AG10803 (cell line): ENCODE data around the gene HOXC11.

Source experiments
- DNase-seq: peaks from one replicate; pipeline ENCODE4 v3.0.0; 2010; ENCODE audit warnings: low read depth
- H3K4me3 ChIP-seq: 2 replicates; pipeline ENCODE4 v1.5.1; 2011; ENCODE audit warnings: mild to moderate bottlenecking, low read length, control low read depth
- TF ChIP-seq, protein P1 (sequence below): conservative IDR thresholded peaks from 2 replicates; pipeline ENCODE4 v1.5.1; 2011; ENCODE audit warnings: mild to moderate bottlenecking, low read length, control low read depth, inconsistent platforms

The HOXC11 gene

DNA sequence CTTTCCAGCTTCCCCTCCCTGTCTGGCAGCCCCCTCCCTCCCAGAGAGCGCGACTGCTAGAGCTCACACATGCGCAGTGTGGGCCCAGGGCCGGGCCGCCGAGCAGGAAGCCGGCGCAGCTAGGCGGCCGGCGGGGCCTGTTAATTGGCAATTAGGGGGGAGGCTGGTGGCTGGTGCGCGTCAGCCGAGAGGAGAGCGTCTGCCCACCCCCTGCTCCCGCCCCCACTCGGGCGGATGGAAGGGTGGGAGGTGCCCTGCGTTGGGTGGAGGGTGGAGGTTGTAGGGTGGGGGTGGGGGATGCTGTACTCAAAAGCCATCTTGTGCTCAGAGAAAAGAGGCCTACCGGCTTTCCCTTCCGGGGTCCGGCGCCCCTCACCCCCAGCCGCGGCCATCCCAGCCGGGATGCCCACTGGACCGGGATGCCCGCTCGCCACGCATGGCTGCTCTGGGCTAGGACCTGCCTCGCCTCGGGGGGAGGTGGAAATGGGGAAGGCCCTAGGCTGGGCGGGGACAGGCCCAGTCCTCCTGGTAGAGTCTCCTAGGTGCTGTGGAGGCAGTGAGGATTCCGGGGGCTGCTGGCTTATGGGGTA, 45.0 kb downstream of the HOXC11 start:
- DNase-seq: peak; percentile 97
- H3K4me3 ChIP-seq: peak overlapping the region; percentile 98

DNA sequence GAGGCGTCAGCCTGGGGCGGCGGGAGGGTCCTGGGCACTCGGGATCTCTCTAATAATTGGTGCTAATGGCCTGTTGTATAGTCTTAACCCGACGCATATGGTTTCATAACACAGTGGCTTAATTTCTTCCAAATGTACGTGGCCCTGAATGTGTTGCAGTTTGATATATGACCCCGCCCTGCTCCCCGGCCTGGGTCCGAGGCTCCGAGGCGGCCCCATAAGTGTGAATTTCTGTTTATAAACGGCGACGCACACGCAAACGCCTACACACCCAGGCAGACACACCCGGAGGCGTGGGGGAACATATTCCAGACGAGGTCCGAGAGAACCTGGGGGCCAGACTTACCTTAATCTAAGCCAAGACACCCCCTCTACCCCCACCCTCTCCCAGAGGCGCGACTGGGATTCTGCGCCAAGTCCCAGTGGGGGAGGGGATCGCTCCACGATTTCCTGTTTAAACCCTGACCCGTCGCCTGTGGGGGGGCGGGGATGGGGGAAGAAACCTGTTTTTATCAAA, 45.6 kb downstream of the HOXC11 start:
- TF ChIP-seq, protein P1, sequence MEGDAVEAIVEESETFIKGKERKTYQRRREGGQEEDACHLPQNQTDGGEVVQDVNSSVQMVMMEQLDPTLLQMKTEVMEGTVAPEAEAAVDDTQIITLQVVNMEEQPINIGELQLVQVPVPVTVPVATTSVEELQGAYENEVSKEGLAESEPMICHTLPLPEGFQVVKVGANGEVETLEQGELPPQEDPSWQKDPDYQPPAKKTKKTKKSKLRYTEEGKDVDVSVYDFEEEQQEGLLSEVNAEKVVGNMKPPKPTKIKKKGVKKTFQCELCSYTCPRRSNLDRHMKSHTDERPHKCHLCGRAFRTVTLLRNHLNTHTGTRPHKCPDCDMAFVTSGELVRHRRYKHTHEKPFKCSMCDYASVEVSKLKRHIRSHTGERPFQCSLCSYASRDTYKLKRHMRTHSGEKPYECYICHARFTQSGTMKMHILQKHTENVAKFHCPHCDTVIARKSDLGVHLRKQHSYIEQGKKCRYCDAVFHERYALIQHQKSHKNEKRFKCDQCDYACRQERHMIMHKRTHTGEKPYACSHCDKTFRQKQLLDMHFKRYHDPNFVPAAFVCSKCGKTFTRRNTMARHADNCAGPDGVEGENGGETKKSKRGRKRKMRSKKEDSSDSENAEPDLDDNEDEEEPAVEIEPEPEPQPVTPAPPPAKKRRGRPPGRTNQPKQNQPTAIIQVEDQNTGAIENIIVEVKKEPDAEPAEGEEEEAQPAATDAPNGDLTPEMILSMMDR: no peak
- peak; percentile 74 for DNase-seq
- H3K4me3 ChIP-seq: peak overlapping the region; percentile 98

More for the DNA sequence above, 45.0 kb downstream of the HOXC11 start:
- TF ChIP-seq, protein P1: no peak

DNA sequence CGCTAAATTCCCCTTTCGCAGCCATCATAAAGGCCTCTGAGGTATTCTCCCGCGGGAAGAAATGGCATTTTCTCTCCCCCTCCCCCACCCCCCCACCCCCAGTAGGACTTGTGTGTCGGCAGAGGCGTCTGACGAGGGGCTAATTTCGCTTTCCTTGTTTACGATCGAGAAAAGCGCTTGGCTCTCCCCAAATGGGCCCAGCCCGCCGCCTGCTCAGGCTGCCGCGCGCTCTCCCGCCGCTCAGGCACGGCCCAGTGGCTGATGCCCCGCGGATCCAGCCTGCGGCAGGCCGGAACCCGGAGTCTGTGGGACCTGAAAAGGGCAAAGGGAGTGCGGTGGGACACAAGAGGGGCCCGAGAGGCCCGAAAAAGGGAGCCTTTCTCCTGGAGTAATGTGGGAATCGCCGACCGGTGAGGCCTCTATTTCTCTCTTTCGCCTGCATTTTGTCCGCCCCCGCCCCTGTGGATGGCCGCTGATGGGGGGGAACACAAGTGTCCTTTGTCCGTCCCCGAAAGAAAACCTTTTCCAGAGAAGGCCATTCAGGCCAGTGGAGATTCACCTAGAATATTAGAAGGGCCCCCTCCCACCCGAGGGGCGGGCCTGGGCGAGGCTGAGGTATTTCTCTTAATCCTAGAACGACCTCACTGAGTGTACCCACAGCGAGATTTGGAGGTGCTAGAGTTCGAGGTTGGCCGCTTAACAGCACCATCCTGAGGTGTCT, 46.3 kb downstream of the HOXC11 start:
- H3K4me3 ChIP-seq: peak overlapping the region; percentile 98
- peak; percentile 67 for DNase-seq
- TF ChIP-seq, protein P1: no peak

DNA sequence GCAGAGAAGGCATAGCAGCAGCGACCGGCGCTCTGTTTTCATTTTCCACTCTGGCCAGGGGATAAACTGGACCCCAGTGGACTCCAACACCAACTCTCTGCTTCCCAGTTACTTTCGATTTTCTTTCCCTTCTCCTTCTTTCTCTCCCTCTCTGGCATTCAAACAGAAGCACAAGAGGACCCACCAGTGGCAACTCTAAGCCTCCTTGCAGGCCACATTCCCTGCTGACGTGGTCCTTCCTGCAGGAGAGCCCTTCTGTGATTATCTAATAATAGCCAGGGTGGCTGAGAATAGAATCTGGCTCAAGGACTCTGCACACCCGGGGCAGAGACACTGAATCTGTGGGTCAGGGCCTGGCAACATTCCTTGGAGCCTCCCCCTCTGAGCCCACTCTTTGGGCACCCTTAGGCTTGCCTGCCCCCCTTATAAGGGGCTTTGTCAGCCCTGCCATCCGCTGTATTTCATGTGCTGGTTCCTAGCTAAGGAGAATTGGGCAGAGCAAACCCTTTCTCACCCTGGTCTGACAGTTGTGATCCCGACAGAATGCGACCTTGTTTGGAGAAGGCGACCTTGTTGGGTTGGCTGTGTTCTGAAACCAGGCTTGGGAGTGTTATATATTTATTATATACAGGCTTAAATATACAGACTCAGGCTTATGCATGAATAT, 47.1 kb downstream of the HOXC11 start:
- peak overlapping the region; percentile 98 for H3K4me3 ChIP-seq
- DNase-seq: peak; percentile 70
- TF ChIP-seq, protein P1: no peak

DNA sequence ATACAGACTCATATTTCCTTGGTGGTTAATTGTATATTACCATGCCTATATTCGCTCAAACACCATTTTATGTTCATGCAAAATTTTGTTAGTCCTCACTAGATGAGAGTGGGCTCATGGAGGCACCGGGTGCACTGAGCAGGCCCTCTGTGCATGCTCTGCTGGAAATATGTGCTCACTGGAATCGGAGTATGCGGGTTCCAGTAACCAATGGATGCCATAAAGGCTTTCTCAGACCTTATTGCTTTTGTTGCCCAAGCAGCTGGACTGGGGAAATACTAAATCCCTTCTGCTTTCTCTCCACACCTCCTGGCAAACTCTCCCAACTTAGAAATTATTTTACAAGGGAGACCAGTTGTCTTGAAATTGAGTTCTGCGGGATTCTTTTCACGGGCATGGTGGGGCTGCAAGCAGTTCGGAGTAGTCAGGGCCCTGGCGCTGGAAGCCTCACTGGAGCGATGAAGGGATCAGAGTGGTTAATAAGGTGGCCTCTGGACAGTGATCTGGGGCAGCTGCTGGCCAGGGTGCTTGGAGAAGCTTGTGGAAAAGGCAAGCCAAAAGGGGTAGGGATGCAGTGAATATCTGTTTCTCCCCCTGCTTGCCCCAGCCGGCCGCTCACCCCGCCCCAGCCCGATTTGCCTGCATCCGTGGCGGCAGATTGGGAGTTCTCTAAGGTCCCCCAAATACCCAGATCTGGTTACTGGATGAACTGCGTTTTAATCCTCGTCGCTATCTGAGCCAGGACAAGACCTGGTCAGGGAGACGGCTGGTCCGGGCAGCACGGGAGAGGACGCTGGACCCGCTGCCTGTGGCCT, 47.9 kb downstream of the HOXC11 start:
- TF ChIP-seq, protein P1: no peak
- H3K4me3 ChIP-seq: peak overlapping the region; percentile 98
- no peak for DNase-seq

DNA sequence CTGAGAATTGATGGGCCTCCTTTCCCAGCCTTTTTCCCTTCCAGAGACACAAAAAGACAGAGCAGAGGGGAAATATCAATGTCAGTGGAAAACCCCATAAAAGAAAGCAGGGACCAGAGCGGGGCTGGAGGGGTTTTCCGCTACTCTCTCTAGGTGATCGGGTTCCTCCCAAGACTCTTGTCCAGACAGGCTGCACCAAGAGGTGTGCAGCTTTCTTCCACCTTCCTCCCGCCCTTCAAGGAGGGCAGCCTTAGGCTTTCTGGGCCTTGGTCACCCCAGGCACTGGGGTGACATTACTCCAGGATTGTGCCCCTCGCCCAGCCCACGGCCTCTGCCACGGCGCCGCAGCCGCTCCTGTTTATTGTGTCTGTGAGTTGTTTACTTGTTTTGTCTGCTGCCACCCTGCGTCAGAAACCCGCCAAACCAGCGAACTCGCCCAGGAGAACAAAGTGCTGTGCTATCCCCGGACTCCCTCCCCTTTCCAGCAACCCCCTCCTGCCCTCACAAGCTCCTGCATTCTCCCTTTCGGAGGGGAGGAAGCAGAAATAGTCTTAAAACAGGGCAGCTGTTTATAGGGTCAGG, 48.6 kb downstream of the HOXC11 start:
- TF ChIP-seq, protein P1: peak; percentile 43
- peak; percentile 66 for DNase-seq
- peak overlapping the region; percentile 98 for H3K4me3 ChIP-seq
